A549 (cell line): ENCODE measurements around the gene NPHS1.

Experiments
- CTCF ChIP-seq: fragments of >200 bp; sonication (Bioruptor Twin); formaldehyde crosslinking; IDR thresholded peaks from 3 replicates; pipeline ENCODE4 v1.5.1; 2016
- RCOR1 ChIP-seq: fragments of 150-350 bp; IDR thresholded peaks from 2 replicates; pipeline ENCODE4 v1.6.1; 2014; ENCODE audit warnings: antibody characterized with exemption, low read length, low read depth

- TF ChIP-seq CTCF, result no peak
- TF ChIP-seq RCOR1, result no peak
Observed at GRCh38 chr19:35885225-35885738, 33.0 kb upstream of the NPHS1 start.
